IPS DF 19.7 (cell line): Measurements from ENCODE around the gene SST.
A peak's percentile ranks its signal among the peaks of the same experiment; 100 is the strongest.

ENCODE experiments used
- DNase-seq: peaks from one replicate; pipeline ENCODE4 v3.0.0-alpha.2; 2013; ENCODE audit warnings: low read depth, low spot score

The SST gene

GRCh38 chr3:187629711-187630110 is 40.5 kb downstream of the SST start:
- no peak for DNase-seq

- DNase-seq = peak; percentile 50
Measured at GRCh38 chr3:187628169-187628568, 42.0 kb downstream of the SST start.

GRCh38 chr3:187626581-187626980 is 43.6 kb downstream of the SST start:
- DNase-seq = no peak

GRCh38 chr3:187624588-187624987 is 45.6 kb downstream of the SST start:
- DNase-seq = no peak

GRCh38 chr3:187623285-187623814 is 46.8 kb downstream of the SST start:
- no peak for DNase-seq

GRCh38 chr3:187621881-187622280 is 48.3 kb downstream of the SST start:
- DNase-seq = no peak

GRCh38 chr3:187619461-187619860 is 50.7 kb downstream of the SST start:
- no peak for DNase-seq
